Kasumi-1 (cell line): Measurements from ENCODE around the gene CALML4.

Experiments
- DNase-seq, 2 experiments: peaks; one replicate each; lab custom pipeline; 2025; lab: John Stamatoyannopoulos, UW

The CALML4 gene

GRCh38 chr15:68143785-68144184 lies 61.3 kb downstream of the CALML4 start:
- no peak for DNase-seq

GRCh38 chr15:68143129-68143528 lies 62.0 kb downstream of the CALML4 start:
- no peak for DNase-seq
